Activated CD4-positive, alpha-beta T cell treated with anti-CD3 and anti-CD28 coated beads, Interleukin-2, amount 50 U/mL, for 16 hours (primary cell): Measurements from ENCODE around the gene CTIF.

Experiments used
- DNase-seq: peaks from one replicate; pipeline ENCODE4 v3.0.0-alpha.2; 2020

Gene CTIF

GRCh38 chr18:48894799-48895346 is 356.0 kb downstream of the CTIF start:
- no peak for DNase-seq

DNA sequence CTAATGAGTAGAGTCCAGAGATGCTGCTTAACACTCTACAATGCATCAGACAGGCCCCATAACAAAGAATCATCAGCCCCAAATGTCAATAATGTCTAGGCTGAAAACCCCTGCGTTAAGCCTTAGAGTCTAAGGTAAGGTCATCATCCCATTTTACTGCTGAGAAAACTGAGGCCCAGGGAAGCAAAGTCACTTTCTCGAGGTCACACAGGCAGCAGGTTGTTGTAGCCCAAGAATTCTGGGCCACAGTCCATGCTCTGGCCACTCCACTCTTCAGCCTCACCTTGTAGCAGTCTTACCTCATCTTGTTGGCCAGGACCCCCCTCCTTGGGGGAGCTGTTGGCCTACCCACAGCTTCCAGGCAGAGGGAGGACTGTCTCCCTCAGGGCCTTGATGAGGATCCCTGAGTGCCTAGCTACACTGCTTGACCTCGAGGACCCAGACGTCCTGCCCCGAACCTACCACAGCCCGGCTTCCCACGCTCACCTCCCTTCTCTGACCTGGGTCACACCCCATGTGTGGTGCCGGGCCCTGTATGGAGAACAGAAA is 357.6 kb downstream of the CTIF start:
- no peak for DNase-seq

GRCh38 chr18:48896875-48897511 is 358.2 kb downstream of the CTIF start:
- DNase-seq = no peak

- DNase-seq = no peak
Observed at GRCh38 chr18:48897531-48897930, 358.7 kb downstream of the CTIF start.

GRCh38 chr18:48898521-48898920 is 359.7 kb downstream of the CTIF start:
- no peak for DNase-seq

DNA sequence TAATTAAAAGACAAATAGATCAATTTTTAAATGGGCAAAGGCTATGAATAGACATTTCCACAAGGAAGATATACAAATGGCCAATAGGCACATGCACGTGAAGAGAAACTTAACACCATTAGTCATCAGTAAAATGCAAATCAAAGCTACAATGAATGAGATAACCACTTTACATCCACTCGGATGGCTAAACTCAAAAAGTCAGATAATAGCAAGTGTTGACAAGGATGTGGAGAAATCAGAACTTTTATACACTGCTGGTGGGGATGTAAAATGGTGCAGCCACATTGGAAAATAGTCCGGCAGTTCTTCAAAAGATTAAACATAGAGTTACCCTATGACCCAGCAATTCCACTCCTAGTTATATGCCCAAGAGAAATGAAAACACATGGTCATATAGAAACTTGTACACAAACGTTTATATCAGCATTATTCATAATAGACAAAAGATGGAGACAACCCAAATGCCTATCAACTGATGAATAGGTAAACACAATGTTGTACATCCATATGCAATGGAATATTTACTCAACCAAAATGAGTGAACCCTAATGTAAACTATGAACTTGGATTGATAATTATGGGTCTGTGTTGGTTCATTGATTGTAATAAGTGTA is 360.8 kb downstream of the CTIF start:
- no peak for DNase-seq

- DNase-seq = no peak
Observed at GRCh38 chr18:48900469-48900868, 361.6 kb downstream of the CTIF start.

DNA sequence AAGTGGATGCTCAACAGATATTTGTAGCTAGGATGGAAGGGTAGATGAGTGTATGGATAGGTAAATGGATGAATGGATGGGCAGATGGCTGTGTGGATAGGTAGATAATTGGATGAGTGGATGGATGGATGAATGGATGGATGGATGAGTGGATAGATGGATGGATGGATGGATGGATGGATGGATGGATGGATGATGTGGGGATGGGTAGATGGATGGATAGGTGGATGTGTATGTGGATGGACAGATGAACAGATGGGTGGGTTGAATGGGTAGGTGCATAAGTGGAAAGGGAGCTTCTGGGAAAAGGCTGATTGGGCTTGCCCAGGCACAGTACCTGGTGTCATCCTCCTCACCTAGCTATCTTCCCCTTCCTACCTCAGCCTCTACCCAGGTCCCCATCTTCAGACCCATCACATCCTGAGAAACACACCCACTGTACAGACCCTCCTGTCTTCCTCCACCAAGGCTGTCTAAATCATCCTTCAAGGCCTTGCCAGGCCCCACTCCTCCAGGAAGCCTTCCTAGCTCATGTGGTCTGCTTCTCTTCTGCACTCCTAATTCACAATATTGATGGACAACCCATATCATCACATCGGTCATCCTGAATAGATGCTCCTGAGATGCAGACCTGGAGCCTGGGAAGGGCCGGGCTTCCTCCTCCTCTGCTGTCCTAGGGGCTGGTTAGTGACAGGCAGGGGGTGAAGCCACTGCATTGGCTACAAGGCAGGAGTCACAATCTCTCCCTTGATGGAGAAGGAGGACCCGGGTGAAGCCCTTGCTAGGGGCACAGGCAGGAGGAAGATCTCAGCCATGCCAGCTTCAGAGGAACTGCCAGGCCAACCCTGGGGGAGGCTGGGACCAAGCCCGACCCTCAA is 362.6 kb downstream of the CTIF start:
- DNase-seq = no peak

- DNase-seq = no peak
Observed at GRCh38 chr18:48902023-48902855, 363.4 kb downstream of the CTIF start.

- DNase-seq = no peak
Observed at GRCh38 chr18:48902856-48903601, 364.2 kb downstream of the CTIF start.

GRCh38 chr18:48904091-48904490 is 365.3 kb downstream of the CTIF start:
- no peak for DNase-seq

DNA sequence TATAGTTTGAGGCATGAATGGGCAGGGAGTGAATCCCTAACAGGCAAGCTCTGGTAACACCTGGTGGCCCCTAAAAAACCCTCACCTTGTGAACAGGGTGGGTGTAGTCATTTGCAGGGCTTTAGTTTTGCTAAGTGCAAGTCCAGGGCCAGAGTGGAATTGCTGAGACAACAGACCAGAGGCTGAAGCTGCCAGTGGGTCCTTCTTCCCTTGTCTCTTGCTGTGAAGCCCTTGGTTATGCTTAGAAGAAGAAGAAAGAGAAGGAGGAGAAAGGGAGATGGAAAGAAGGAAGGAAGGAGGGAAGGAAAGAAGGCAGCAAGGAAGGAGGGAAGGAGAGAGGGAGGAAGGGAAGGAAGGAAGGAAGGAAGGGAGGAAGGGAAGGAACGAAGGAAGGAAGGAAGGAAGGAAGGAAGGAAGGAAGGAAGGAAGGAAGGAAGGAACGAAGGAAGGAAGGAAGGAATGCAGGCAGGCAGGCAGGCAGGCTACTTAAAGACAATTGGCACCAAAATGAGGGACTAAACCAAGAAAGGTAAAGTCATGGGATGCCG is 366.1 kb downstream of the CTIF start:
- DNase-seq = no peak

DNA sequence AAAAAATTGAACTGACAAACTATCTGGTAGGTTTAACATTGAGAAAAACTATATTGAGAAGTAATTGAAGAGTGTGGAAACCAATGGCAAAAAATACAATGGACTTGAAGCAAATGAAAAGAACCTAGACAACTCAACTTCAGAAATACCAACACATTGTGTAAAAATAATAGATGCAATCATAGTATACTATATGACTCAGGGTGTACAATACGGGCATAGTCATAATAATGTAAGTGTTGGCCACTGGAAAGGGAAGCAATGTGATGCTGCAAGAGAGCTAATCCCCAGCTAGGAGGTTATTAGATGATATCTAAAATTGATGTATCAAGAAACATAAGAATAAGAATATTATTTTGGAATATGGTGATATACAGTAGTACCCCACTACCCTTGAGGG is 366.7 kb downstream of the CTIF start:
- DNase-seq = no peak

DNA sequence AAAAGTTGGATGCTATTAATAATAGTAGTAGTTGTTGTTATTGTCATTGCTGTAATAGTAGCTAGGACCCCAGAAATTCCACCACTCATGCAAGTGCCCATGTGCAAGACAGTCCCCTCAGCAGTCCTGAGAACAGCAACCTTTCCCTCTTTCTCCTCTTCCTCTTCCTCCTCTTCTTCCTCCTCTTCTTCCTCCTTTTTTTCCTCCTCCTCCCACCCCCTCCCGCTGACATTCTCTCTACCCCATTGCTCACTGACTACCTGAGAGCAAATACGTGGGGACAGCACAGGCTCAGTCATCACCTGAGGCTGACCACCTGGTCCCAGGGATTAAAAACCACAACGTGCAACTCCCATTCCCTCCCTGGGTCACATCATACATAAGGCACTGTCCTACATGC is 370.1 kb downstream of the CTIF start:
- no peak for DNase-seq

DNA sequence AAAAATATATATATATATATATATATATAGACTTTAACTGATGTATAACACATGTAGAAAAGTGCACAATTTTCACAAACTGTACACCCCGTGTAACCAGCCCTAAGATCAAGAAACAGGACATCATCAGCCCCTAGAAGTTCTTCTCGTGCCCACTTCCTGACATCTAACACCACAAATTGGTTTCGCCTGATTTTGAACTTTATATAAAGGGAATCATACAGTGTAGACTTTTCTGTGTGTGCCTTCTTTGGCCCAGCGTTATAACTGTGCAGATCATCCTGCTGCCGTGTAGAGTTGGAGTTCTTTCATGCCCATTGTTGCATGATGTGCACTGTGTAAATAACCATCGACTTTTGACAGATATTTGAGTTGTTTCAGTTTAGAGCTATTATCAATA is 370.9 kb downstream of the CTIF start:
- no peak for DNase-seq

- no peak for DNase-seq
Observed at GRCh38 chr18:48910972-48911545, 372.2 kb downstream of the CTIF start.
